SK-N-SH (cell line): ENCODE measurements around the gene HNRNPL. TPM values are rescaled to one million over a fixed set of nuclear protein-coding genes. Genes with fewer than 3 reads are reported as not detected.

Source experiments
- CTCF ChIA-PET: fragments of 300-600, 350-600 bp; formaldehyde crosslinking; extraction: SDS; loops from one replicate; lab custom pipeline; 2021; lab: Yijun Ruan, JAX
- POLR2A ChIA-PET: fragments of 350-600 bp; sonication (Branson Sonifier 250); formaldehyde crosslinking; extraction: SDS; loops from one replicate; lab custom pipeline; 2020; ENCODE audit warnings: antibody characterized with exemption, inconsistent platforms; lab: Yijun Ruan, JAX
- DNase-seq: peaks from one replicate; pipeline ENCODE4 v3.0.0; 2012
- H2AFZ ChIP-seq: fragments of 200-600 bp; sonication (generic); 2 replicates; pipeline ENCODE4 v1.8.1; 2016; ENCODE audit warnings: antibody characterized with exemption, mild to moderate bottlenecking, low read depth
- H3F3A ChIP-seq: fragments of 200-600 bp; sonication (generic); replicated peaks from 2 replicates; pipeline ENCODE3; 2016; ENCODE audit warnings: antibody characterized with exemption, mild to moderate bottlenecking; ENCODE audit not compliant: insufficient read depth
- H3K27ac ChIP-seq, 2 experiments: fragments of 200-500 bp in 1 of 2; fragments of 200-600 bp in 1 of 2; sonication (Bioruptor generic) in 1 of 2; sonication (generic), shearing (Covaris generic) in 1 of 2; 2 replicates each; pipeline versions ENCODE4 v1.5.1 to v1.6.1; 2014 to 2016; ENCODE audit warnings: low read depth in 2 of 2, inconsistent platforms in 1 of 2, low read length in 1 of 2, mild to moderate bottlenecking in 1 of 2, mixed read lengths in 1 of 2
- H3K27me3 ChIP-seq: fragments of 200-600 bp; sonication (generic), shearing (Covaris generic); 2 replicates; pipeline ENCODE4 v1.6.1; 2016; ENCODE audit warnings: mixed run types; ENCODE audit not compliant: insufficient read depth
- H3K36me3 ChIP-seq, 2 experiments: fragments of 200-500 bp in 1 of 2; fragments of 200-600 bp in 1 of 2; sonication (Bioruptor generic) in 1 of 2; sonication (generic) in 1 of 2; replicated peaks in 1 of 2; 2 replicates each; pipeline versions ENCODE3 to v1.5.1; 2014 to 2016; ENCODE audit warnings: low read length in 1 of 2, mild to moderate bottlenecking in 1 of 2; ENCODE audit not compliant: insufficient read depth in 2 of 2, control insufficient read depth in 1 of 2
- H3K4me1 ChIP-seq, 2 experiments: fragments of 200-500 bp in 1 of 2; fragments of 200-600 bp in 1 of 2; sonication (Bioruptor generic) in 1 of 2; sonication (generic), shearing (Covaris generic) in 1 of 2; 2 replicates each; pipeline versions ENCODE4 v1.5.1 to v1.6.1; 2014 to 2016; ENCODE audit warnings: low read depth in 1 of 2, low read length in 1 of 2, mixed run types in 1 of 2; ENCODE audit not compliant: insufficient read depth in 2 of 2, control insufficient read depth in 1 of 2
- H3K4me2 ChIP-seq: fragments of 200-600 bp; sonication (generic), shearing (Covaris generic); 2 replicates; pipeline ENCODE4 v1.6.1; 2017; ENCODE audit warnings: mixed run types
- H3K4me3 ChIP-seq, 2 experiments: fragments of 200-500 bp in 1 of 2; fragments of 200-600 bp in 1 of 2; sonication (Bioruptor generic) in 1 of 2; sonication (generic), shearing (Covaris generic) in 1 of 2; 2 replicates each; pipeline versions ENCODE4 v1.5.1 to v1.8.1; 2014 to 2016; ENCODE audit warnings: low read depth in 2 of 2, inconsistent platforms in 1 of 2, low read length in 1 of 2, mild to moderate bottlenecking in 1 of 2, mixed read lengths in 1 of 2, moderate library complexity in 1 of 2
- H3K79me2 ChIP-seq: fragments of 200-600 bp; sonication (generic); 2 replicates; pipeline ENCODE4 v1.8.1; 2017; ENCODE audit warnings: mild to moderate bottlenecking; ENCODE audit not compliant: insufficient read depth
- H3K9ac ChIP-seq: fragments of 200-600 bp; sonication (generic); 2 replicates; pipeline ENCODE4 v1.6.1; 2017; ENCODE audit warnings: mixed run types
- H3K9me2 ChIP-seq: fragments of 200-600 bp; sonication (generic); 2 replicates; pipeline ENCODE4 v1.6.1; 2017; ENCODE audit warnings: mixed run types
- H3K9me3 ChIP-seq: fragments of 200-600 bp; sonication (generic); 2 replicates; pipeline ENCODE4 v1.6.1; 2017; ENCODE audit warnings: mixed run types, mild to moderate bottlenecking, moderate library complexity
- H4K20me1 ChIP-seq: fragments of 200-600 bp; sonication (generic); 2 replicates; pipeline ENCODE4 v1.6.1; 2017; ENCODE audit warnings: mild to moderate bottlenecking, mixed run types; ENCODE audit not compliant: insufficient read depth
- CHD2 ChIP-seq: fragments of 150-350 bp; IDR thresholded peaks from 2 replicates; pipeline ENCODE4 v1.6.1; 2018; ENCODE audit warnings: low read length; ENCODE audit not compliant: partially characterized antibody
- EP300 ChIP-seq, 2 experiments: IDR thresholded peaks; 2 replicates each; pipeline versions ENCODE4 v1.4.0 to v1.6.1; 2012; ENCODE audit warnings: borderline replicate concordance in 1 of 2, low read depth in 1 of 2, low read length in 1 of 2
- FOSL2 ChIP-seq: IDR thresholded peaks from 2 replicates; pipeline ENCODE4 v1.4.0; 2012; ENCODE audit warnings: low read depth, mild to moderate bottlenecking, moderate library complexity, borderline replicate concordance
- FOXM1 ChIP-seq: IDR thresholded peaks from 2 replicates; pipeline ENCODE4 v1.4.0; 2012; ENCODE audit warnings: low read depth, mild to moderate bottlenecking
- GABPA ChIP-seq: IDR thresholded peaks from 2 replicates; pipeline ENCODE4 v1.4.0; 2012; ENCODE audit warnings: low read depth, mild to moderate bottlenecking
- MXI1 ChIP-seq: IDR thresholded peaks from 2 replicates; pipeline ENCODE4 v1.6.1; 2012; ENCODE audit warnings: mild to moderate bottlenecking, low read depth, low read length, improper control_type of control experiment
- NFIC ChIP-seq: IDR thresholded peaks from 2 replicates; pipeline ENCODE4 v1.4.0; 2012; ENCODE audit warnings: borderline replicate concordance
- NRF1 ChIP-seq: IDR thresholded peaks from 2 replicates; pipeline ENCODE4 v1.6.1; 2012; ENCODE audit warnings: low read depth, mild to moderate bottlenecking, low read length
- RAD21 ChIP-seq: IDR thresholded peaks from 2 replicates; pipeline ENCODE4 v1.6.1; 2012; ENCODE audit warnings: mild to moderate bottlenecking, low read length
- RCOR1 ChIP-seq: fragments of 150-350 bp; IDR thresholded peaks from 2 replicates; pipeline ENCODE4 v1.6.1; 2017; ENCODE audit warnings: antibody characterized with exemption, low read length
- REST ChIP-seq: IDR thresholded peaks from 2 replicates; pipeline ENCODE4 v1.6.1; 2012; ENCODE audit warnings: mild to moderate bottlenecking, low read depth, low read length, moderate library complexity
- RXRA ChIP-seq: IDR thresholded peaks from 2 replicates; pipeline ENCODE4 v1.4.0; 2012; ENCODE audit warnings: low read depth, mild to moderate bottlenecking, borderline replicate concordance
- SIN3A ChIP-seq: IDR thresholded peaks from 2 replicates; pipeline ENCODE4 v1.6.1; 2012; ENCODE audit warnings: low read depth, mild to moderate bottlenecking, low read length, moderate library complexity, borderline replicate concordance
- SMC3 ChIP-seq: IDR thresholded peaks from 2 replicates; pipeline ENCODE4 v1.6.1; 2012; ENCODE audit warnings: low read depth, low read length, improper control_type of control experiment
- TEAD4 ChIP-seq: IDR thresholded peaks from 2 replicates; pipeline ENCODE4 v1.4.0; 2012; ENCODE audit warnings: mild to moderate bottlenecking, borderline replicate concordance; ENCODE audit not compliant: insufficient read depth
- YY1 ChIP-seq: IDR thresholded peaks from 2 replicates; pipeline ENCODE4 v1.4.0; 2012; ENCODE audit warnings: low read depth, mild to moderate bottlenecking
- WGBS: methylation state at CpG from one replicate; pipeline ENCODE4 v1.1.6; 2017; ENCODE audit warnings: low lambda C conversion rate; 5-methylcytosine and 5-hydroxymethylcytosine counted together
- polyA plus RNA-seq, 3 experiments: library from polyadenylated mRNA; depleted of rRNA; stranded (reverse); fragments of >200 nt; gene quantifications; 2 replicates each; pipeline ENCODE4 v1.2.3, GENCODE V29; 2012
- TF ChIP-seq, protein P1 (sequence below): fragments of 150-350 bp; IDR thresholded peaks from 2 replicates; pipeline ENCODE4 v1.6.1; 2016; ENCODE audit warnings: mild to moderate bottlenecking, low read depth, low read length
- TF ChIP-seq, protein P2 (sequence below): fragments of 150-350 bp; IDR thresholded peaks from 2 replicates; pipeline ENCODE4 v1.6.1; 2017; ENCODE audit warnings: antibody characterized with exemption, low read length, low read depth, borderline replicate concordance
- TF ChIP-seq, protein P3 (sequence below): fragments of 200-600 bp; sonication (generic); IDR thresholded peaks from 2 replicates; pipeline ENCODE4 v1.6.1; 2017; ENCODE audit warnings: antibody characterized with exemption, mild to moderate bottlenecking, moderate library complexity

HNRNPL gene
- polyA plus RNA-seq, 1 of the 3 experiments (the other 2 are of a cell fraction) = 280 TPM

DNA sequence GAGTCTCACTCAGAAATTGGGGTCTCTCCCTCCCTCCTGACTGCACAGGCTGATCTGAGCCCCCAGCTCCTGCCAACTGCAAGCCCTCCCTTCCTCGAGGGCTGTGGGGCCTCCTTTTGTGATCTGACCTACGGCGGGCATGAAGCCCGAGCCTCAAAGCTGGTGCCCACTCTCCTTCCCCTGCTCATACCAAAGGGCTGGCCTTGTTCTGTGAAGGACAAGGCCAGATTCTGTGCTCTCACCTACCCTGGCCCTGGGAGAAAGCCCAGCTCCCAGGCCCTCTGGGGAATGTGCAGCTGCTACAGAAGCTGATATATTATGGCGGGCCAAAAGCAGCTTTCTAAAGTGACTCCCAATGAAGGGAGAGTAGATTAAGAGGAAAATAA lies 9.2 kb downstream of the HNRNPL start:
- Histone ChIP-seq H3K4me1 (peaks cover 30 to 48% of the 10 kb centered on the region in 2 experiments; a peak in 3 of 4 replicates), H3K27me3 (no peaks in the 10 kb centered on the region), H3K9ac (no peak overlapping the region), H2AFZ (no peak overlapping the region), H3K9me2 (no peaks in the 10 kb centered on the region), H3K27ac (peak overlapping the region; percentile 5 to 33; a peak in 1 of 4 replicates), H3K79me2 (peaks cover 67% of the 10 kb centered on the region), H3K9me3 (no peaks in the 10 kb centered on the region), H3K4me2 (no peak overlapping the region), H3K36me3 (peaks cover 74 to 85% of the 10 kb centered on the region in 2 experiments), H3K4me3 (no peak overlapping the region), H3F3A (peaks cover 73% of the 10 kb centered on the region), H4K20me1 (peaks cover 76% of the 10 kb centered on the region)
- DNase-seq = no peak
- CTCF ChIA-PET = interaction anchor here (0.5 to 1.0 kb wide), 2 partner anchors 35 to 90 kb away, joined by 3 read pairs; partner anchors contain the start of genes MRPS12 and SARS2
- TF ChIP-seq NFIC = no peak
- TF ChIP-seq, protein P1, sequence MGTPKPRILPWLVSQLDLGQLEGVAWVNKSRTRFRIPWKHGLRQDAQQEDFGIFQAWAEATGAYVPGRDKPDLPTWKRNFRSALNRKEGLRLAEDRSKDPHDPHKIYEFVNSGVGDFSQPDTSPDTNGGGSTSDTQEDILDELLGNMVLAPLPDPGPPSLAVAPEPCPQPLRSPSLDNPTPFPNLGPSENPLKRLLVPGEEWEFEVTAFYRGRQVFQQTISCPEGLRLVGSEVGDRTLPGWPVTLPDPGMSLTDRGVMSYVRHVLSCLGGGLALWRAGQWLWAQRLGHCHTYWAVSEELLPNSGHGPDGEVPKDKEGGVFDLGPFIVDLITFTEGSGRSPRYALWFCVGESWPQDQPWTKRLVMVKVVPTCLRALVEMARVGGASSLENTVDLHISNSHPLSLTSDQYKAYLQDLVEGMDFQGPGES = no peak
- TF ChIP-seq CHD2 = no peak
- no peak for TF ChIP-seq NRF1
- TF ChIP-seq, protein P2, sequence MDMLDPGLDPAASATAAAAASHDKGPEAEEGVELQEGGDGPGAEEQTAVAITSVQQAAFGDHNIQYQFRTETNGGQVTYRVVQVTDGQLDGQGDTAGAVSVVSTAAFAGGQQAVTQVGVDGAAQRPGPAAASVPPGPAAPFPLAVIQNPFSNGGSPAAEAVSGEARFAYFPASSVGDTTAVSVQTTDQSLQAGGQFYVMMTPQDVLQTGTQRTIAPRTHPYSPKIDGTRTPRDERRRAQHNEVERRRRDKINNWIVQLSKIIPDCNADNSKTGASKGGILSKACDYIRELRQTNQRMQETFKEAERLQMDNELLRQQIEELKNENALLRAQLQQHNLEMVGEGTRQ = no peak
- no peak for TF ChIP-seq FOXM1
- no peak for TF ChIP-seq TEAD4
- no peak for TF ChIP-seq EP300 (IDR thresholded peaks at IDR 0.05; ENCODE audit: borderline replicate concordance in 1 of 2, low read depth in 1 of 2, low read length in 1 of 2)
- no peak for TF ChIP-seq GABPA
- TF ChIP-seq REST = no peak
- TF ChIP-seq YY1 = no peak
- TF ChIP-seq SMC3 = no peak
- TF ChIP-seq, protein P3, sequence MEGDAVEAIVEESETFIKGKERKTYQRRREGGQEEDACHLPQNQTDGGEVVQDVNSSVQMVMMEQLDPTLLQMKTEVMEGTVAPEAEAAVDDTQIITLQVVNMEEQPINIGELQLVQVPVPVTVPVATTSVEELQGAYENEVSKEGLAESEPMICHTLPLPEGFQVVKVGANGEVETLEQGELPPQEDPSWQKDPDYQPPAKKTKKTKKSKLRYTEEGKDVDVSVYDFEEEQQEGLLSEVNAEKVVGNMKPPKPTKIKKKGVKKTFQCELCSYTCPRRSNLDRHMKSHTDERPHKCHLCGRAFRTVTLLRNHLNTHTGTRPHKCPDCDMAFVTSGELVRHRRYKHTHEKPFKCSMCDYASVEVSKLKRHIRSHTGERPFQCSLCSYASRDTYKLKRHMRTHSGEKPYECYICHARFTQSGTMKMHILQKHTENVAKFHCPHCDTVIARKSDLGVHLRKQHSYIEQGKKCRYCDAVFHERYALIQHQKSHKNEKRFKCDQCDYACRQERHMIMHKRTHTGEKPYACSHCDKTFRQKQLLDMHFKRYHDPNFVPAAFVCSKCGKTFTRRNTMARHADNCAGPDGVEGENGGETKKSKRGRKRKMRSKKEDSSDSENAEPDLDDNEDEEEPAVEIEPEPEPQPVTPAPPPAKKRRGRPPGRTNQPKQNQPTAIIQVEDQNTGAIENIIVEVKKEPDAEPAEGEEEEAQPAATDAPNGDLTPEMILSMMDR = no peak
- no peak for TF ChIP-seq SIN3A
- no peak for TF ChIP-seq MXI1
- no peak for TF ChIP-seq RXRA
- no peak for TF ChIP-seq FOSL2
- TF ChIP-seq RAD21 = no peak
- no peak for TF ChIP-seq RCOR1
- POLR2A ChIA-PET = interaction anchor here (1.6 kb wide), 1 partner anchor 9 kb away, joined by 6 read pairs; the partner anchor contains the start of gene ECH1
- 71% methylated on average over 1 of the region's 5 CpGs for WGBS
